Fibroblast of villous mesenchyme (primary cell): ENCODE data around the gene RALB. TPM values are rescaled to one million over a fixed set of nuclear protein-coding genes. Genes with fewer than 3 reads are reported as not detected.
A peak's percentile ranks its signal among the peaks of the same experiment; 100 is the strongest.
"Not testable (repeated sequence)": the region's sequence is repeated elsewhere in the genome, so short reads cannot be mapped to it uniquely, and the experiment has no call there.

Experiments
- DNase-seq: peaks from one replicate; pipeline ENCODE4 v3.0.0-alpha.2; 2010; ENCODE audit warnings: low read depth
- H3K4me3 ChIP-seq: 2 replicates; pipeline ENCODE4 v1.5.1; 2011; ENCODE audit warnings: low read depth, mild to moderate bottlenecking, low read length
- total RNA-seq: library from RNA; depleted of rRNA; stranded (reverse); fragments of >200 nt; gene quantifications from 2 replicates; pipeline ENCODE4 v1.2.3, GENCODE V29; 2012
- TF ChIP-seq, protein P1 (sequence below): IDR thresholded peaks from 2 replicates; pipeline ENCODE4 v1.5.1; 2012; ENCODE audit warnings: low read depth, mild to moderate bottlenecking, low read length; ENCODE audit not compliant: insufficient read depth

Gene RALB
- total RNA-seq, 1 donor: 66.9 TPM

DNA sequence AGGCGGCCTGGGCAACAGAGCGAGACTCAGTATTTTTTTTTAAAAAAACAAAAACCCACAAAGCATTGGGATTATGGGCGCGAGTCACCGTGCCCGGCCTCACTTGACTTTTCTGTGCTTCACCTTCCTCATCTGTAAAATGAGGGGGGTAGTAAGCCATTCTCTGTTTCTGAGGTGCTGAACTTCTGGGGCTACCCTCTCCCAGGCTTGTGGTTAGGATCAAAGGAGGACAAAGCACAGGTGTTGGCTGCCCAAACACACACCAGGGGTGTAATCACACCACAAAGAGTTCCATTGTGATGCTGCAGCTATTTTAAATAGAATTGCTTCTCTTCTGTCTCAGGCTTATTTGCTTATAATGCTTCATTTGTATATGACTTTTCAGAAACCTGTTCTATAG is 57.5 kb downstream of the RALB start:
- TF ChIP-seq, protein P1, sequence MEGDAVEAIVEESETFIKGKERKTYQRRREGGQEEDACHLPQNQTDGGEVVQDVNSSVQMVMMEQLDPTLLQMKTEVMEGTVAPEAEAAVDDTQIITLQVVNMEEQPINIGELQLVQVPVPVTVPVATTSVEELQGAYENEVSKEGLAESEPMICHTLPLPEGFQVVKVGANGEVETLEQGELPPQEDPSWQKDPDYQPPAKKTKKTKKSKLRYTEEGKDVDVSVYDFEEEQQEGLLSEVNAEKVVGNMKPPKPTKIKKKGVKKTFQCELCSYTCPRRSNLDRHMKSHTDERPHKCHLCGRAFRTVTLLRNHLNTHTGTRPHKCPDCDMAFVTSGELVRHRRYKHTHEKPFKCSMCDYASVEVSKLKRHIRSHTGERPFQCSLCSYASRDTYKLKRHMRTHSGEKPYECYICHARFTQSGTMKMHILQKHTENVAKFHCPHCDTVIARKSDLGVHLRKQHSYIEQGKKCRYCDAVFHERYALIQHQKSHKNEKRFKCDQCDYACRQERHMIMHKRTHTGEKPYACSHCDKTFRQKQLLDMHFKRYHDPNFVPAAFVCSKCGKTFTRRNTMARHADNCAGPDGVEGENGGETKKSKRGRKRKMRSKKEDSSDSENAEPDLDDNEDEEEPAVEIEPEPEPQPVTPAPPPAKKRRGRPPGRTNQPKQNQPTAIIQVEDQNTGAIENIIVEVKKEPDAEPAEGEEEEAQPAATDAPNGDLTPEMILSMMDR: no peak
- DNase-seq: no peak
- no peak overlapping the region for H3K4me3 ChIP-seq

DNA sequence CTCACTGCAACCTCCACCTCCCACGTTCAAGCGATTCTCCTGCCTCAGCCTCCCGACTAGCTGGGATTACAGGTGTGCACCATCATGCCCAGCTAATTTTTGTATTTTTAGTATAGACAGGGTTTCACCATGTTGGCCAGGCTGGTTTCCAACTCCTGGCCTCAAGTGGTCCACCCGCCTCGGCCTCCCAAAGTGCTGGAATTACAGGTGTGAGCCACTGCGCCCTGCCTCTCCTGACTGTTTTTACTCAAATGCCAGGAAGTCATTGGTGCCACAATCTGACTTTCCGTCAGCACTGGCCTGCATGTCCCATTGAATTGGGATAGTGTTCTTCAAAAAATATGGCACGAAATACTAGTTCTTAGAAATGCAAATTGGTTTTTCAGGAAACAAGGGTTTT is 58.2 kb downstream of the RALB start:
- not testable (repeated sequence) for DNase-seq, H3K4me3 ChIP-seq

DNA sequence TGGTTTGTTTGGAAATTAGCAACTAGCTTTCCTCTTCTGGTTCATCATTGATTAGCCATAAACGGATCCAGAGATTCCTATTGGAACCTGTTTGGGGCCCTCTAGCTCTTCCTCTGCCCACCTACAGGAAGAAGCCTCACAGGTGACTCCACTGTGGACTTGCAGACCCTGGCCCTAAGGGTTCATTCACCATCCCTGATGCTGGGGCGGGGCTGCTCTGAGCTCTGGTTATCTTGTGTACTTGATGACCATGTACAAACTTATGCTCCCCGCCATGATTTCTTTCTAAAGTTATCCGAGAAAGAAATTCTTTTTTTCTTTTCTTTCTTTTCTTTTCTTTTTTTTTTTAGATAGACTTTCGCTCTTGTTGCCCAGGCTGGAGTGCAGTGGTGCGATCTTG is 59.4 kb downstream of the RALB start:
- no peak for DNase-seq
- TF ChIP-seq, protein P1: no peak
- H3K4me3 ChIP-seq: no peak overlapping the region

DNA sequence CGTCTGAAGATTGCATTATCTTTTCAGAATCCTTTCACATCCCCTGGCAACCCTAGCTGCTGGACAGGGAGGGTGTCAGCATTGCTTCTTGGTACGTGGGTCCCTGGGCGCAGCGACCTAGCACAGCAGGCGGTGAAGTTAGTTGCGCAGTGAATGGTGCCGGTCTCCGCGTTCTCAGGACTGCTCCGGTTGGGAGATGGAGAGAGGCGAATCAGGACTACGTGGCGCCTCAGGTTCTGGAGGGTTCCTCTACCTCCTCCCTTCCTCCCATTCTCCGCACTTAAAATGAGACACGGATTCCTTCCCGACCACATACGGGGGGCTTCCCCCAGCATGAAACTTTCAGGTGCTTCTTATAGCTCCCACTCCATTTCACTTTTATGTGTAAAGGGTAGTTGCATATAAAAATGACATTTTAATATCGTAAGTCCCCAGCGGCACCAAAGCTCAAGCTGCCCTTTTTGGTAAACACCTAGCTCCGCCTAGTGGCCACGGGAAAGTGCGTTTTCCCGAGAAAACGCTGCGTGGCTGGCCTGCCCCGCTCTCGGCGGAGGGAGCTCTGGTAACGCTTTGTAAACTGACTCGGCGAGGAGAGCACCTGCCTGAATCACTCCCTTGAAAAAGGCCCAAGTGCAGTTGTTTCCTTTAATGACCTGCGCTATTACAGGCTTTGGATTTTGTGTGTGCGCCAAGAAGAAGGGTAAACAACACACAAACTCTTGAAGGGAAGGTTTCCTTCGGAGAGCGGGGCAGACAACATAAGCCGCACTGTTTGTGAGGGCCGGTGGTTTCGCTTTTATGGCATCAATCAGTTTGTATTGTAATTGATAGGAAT is 60.4 kb downstream of the RALB start:
- peak; percentile 84 for DNase-seq
- TF ChIP-seq, protein P1: peak; percentile 93
- peak overlapping the region; percentile 61 for H3K4me3 ChIP-seq

DNA sequence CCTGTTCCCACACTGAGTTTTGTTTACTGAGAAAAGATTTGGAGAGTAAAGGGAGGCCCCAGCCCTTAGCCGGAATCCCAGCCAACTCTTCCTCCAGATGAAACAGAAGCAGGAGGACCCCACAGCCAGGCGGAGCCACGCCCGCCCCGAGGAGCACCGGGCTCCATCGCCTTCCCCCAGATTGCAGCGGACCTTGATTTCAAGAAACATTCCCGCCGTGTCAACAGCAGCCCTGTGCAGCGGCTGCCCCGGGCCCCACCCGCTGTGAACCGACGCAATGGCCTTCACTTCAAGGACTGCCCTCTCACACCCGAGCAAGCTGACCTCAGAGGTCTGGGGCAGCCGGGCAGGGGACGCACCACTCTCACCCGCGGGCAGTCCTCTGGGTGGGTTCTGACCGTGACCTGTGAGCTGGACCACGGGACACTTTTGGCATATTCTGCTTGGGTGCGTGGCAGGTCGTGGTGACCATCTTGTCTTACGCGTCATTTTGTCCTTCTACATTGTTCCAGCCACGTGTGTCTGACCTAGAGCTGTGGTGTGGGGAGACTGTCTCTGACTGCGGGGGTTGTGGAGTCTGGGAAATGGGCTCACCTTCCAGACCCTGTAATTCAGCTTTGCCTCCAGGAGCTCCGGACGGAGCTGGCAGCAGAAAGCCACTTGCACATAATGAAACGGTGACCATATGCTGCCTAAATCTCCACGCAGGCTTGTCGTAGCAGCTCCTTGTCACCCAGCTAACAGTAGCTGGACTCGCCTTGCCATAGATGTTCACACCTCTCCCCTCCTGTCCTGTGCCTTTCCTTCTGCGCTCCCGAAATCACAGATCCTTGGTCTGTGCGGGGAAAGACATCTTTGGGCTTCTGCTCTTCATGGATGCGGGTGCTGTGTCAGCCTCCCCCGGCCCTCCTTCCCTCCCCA is 61.3 kb downstream of the RALB start:
- DNase-seq: no peak
- H3K4me3 ChIP-seq: peak overlapping the region; percentile 61
- TF ChIP-seq, protein P1: no peak

DNA sequence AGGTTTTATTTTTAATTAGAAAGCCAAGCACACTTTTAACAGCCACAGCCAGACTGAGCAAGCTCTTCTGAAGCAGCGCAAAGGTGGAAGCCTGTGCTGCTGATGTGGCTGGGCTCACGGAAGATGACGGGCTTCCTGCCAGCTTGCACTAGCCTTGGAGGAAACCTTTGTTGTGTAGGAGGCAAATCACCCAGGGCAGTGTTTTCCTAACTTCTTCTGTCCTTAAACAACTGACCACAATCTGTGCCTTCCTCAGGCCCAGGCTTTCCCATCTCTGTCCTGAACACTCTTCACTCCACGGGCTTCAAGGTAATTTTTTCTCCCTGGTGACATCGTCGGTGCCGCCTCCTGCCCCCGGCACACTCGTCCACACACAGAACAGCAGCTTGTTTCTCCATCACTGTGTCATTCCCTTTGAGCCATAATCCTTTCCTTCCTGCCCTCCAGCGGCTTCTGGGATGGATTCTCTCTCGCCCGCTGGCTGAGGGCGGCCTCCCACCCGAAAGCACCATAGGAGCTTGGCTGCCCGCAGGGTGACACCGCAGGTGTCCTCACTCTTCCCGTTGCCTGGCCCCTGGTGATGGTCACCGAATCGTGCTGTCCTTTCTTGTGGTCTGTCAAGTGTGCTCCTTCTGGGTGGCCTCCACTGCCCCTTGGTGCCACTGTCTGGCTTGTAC is 62.2 kb downstream of the RALB start:
- TF ChIP-seq, protein P1: no peak
- DNase-seq: no peak
- H3K4me3 ChIP-seq: no peak overlapping the region
